SH-SY5Y (cell line): ENCODE data around the gene PPP1R11.

ENCODE experiments used
- GATA2 ChIP-seq: IDR thresholded peaks from 2 replicates; pipeline ENCODE4 v1.6.1; 2011; ENCODE audit warnings: mild to moderate bottlenecking, low read depth, low read length
- GATA3 ChIP-seq: IDR thresholded peaks from 2 replicates; pipeline ENCODE4 v1.6.1; 2011; ENCODE audit warnings: low read depth, mild to moderate bottlenecking, low read length, moderate library complexity

DNA sequence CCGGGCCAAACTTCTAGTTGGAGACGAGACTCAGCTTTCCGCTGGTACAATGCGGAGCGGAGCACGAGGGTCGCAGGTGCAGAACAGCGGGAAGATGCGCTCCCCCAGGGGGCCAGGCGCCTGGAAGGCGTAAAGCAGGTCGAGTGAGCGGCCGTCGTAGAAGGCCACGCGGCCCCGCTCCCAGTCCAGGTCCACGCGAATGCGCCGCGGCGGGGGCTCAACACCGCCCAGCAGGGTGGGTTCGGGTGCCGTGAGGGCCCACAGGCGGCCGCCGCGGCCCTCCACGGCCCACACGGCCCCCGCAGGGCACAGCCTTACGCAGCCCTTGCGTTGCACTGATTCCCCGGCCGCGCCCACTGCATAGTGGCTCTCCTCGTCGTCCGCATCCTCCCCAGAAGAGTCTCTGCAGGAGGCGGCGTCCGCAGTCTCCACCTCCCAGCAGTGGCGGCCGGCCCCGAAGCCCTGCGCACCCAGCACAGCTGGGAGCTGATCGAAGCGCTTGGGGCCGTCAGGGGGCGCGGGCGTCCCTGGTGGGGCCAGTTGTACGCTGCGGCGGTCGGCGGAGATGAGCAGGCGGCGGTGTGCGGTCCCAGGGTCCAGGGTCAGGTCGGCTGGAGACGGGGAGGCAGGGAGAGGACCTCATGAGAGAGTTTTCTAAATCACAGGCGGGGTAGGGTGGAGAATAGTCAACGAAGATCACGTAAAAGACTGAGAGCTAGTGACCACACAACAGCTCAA is 4.3 kb downstream of the PPP1R11 start:
- TF ChIP-seq GATA3, result no peak
- no peak for TF ChIP-seq GATA2
